K562 (cell line): ENCODE measurements around the gene ERGIC3. TPM values are rescaled to one million over a fixed set of nuclear protein-coding genes. Genes with fewer than 3 reads are reported as not detected.

Experiments used
- ATAC-seq: fragments of 200-7000 bp; cut with Tn5 transposase; 3 replicates; pipeline ENCODE4 v1.9.1; 2020; ENCODE audit warnings: moderate library complexity
- BruUV-seq: library from RNA; stranded (reverse); fragments of 400-500 nt; replicated peaks from 2 replicates; lab custom pipeline; 2021; lab: Mats Ljungman, UMichigan
- CTCF ChIA-PET: fragments of 300-600 bp; formaldehyde crosslinking; extraction: SDS; loops from one replicate; lab custom pipeline; 2021; ENCODE audit warnings: low intra/inter-chr PET ratio; lab: Yijun Ruan, JAX
- POLR2A ChIA-PET: fragments of 300-600, 350-650 bp; sonication (Branson Sonifier 250); formaldehyde crosslinking; extraction: SDS; loops from one replicate; lab custom pipeline; 2021; ENCODE audit warnings: antibody characterized with exemption, inconsistent platforms; lab: Yijun Ruan, JAX
- DNase-seq, 4 experiments: peaks; one replicate each; pipeline versions ENCODE4 v3.0.0 to v3.0.0-alpha.2; 2011 to 2018; ENCODE audit warnings: low spot score in 3 of 4, mixed read lengths in 3 of 4; ENCODE audit errors: extremely low read depth in 1 of 4
- FAIRE-seq: peaks from 2 replicates; lab custom pipeline; 2011; peaks lifted over from hg19 to GRCh38; lab: Jason Lieb, UNC
- H2AFZ ChIP-seq: 2 replicates; pipeline ENCODE4 v1.6.0; 2011; ENCODE audit warnings: low read depth, low read length, control low read depth, inconsistent platforms
- H3K27ac ChIP-seq: fragments of 200-600 bp; 3 replicates; pipeline ENCODE4 v1.8.0; 2011; ENCODE audit warnings: low read depth, mild to moderate bottlenecking, control low read depth, inconsistent platforms, low read length, moderate library complexity, mixed read lengths; ENCODE audit errors: extremely low read depth
- H3K27me3 ChIP-seq, 2 experiments: fragments of 300-600 bp in 1 of 2; 2 replicates in 1 of 2; 3 replicates in 1 of 2; pipeline versions ENCODE4 v1.6.0 to v1.8.0; 2011; ENCODE audit warnings: inconsistent platforms in 2 of 2, low read length in 2 of 2, mild to moderate bottlenecking in 1 of 2, mixed read lengths in 1 of 2, moderate library complexity in 1 of 2; ENCODE audit not compliant: control insufficient read depth in 2 of 2, insufficient read depth in 2 of 2
- H3K36me3 ChIP-seq: fragments of 300-600 bp; 3 replicates; pipeline ENCODE4 v1.8.0; 2011; ENCODE audit warnings: mild to moderate bottlenecking, low read length, inconsistent platforms; ENCODE audit not compliant: control insufficient read depth, insufficient read depth
- H3K4me1 ChIP-seq, 2 experiments: fragments of 200-600 bp in 1 of 2; replicated peaks in 1 of 2; 2 replicates in 1 of 2; 3 replicates in 1 of 2; pipeline versions ENCODE4 v1.5.1 to v1.8.0; 2011; ENCODE audit warnings: inconsistent platforms in 2 of 2, low read length in 2 of 2, mild to moderate bottlenecking in 1 of 2, mixed read lengths in 1 of 2, moderate library complexity in 1 of 2; ENCODE audit not compliant: control insufficient read depth in 2 of 2, insufficient read depth in 2 of 2
- H3K4me2 ChIP-seq: 2 replicates; pipeline ENCODE4 v1.6.1; 2011; ENCODE audit warnings: low read length, control low read depth, inconsistent platforms, mixed read lengths; ENCODE audit not compliant: insufficient read depth
- H3K4me3 ChIP-seq: fragments of 200-600 bp; sonication (generic), shearing (Covaris generic); 2 replicates; pipeline ENCODE4 v1.5.1; 2016; ENCODE audit warnings: control low read depth, inconsistent platforms
- H3K79me2 ChIP-seq: fragments of 200-600 bp; 3 replicates; pipeline ENCODE4 v1.8.0; 2011; ENCODE audit warnings: low read length, inconsistent platforms; ENCODE audit not compliant: control insufficient read depth, insufficient read depth
- H3K9ac ChIP-seq, 2 experiments: 2 replicates each; pipeline versions ENCODE4 v1.6.0 to v1.6.1; 2011; ENCODE audit warnings: low read depth in 2 of 2, low read length in 2 of 2, control low read depth in 1 of 2, inconsistent platforms in 1 of 2, mild to moderate bottlenecking in 1 of 2, mixed read lengths in 1 of 2; ENCODE audit not compliant: insufficient read depth in 1 of 2
- H3K9me1 ChIP-seq: one replicate; pipeline ENCODE4 v1.6.0; 2011; ENCODE audit warnings: inconsistent platforms, mild to moderate bottlenecking, low read length, moderate library complexity; ENCODE audit not compliant: control insufficient read depth, insufficient read depth
- H3K9me3 ChIP-seq: replicated peaks from 2 replicates; pipeline ENCODE4 v1.5.1; 2011; ENCODE audit warnings: low read depth, low read length, inconsistent platforms; ENCODE audit not compliant: control insufficient read depth, insufficient read depth
- H4K20me1 ChIP-seq: replicated peaks from 2 replicates; pipeline ENCODE4 v1.6.1; 2011; ENCODE audit warnings: low read length, inconsistent platforms, mixed read lengths; ENCODE audit not compliant: control insufficient read depth, insufficient read depth
- ATF7 ChIP-seq: fragments of 450-650 bp; IDR thresholded peaks from 2 replicates; pipeline ENCODE4 v1.7.1; 2014; ENCODE audit warnings: mild to moderate bottlenecking, moderate library complexity
- CSDE1 ChIP-seq, 2 experiments: fragments of 450-650 bp; IDR thresholded peaks; 2 replicates each; pipeline ENCODE4 v1.6.1; 2016; ENCODE audit warnings: mild to moderate bottlenecking in 1 of 2
- NEUROD1 ChIP-seq: fragments of 150-350 bp; IDR thresholded peaks from 2 replicates; pipeline ENCODE4 v1.6.1; 2014; ENCODE audit warnings: borderline replicate concordance, low read length, low read depth; ENCODE audit not compliant: partially characterized antibody
- NFIC ChIP-seq: fragments of 450-650 bp; IDR thresholded peaks from 2 replicates; pipeline ENCODE4 v1.6.1; 2017; ENCODE audit warnings: mild to moderate bottlenecking, inconsistent platforms
- PHF8 ChIP-seq: fragments of 200-600 bp; sonication (generic); IDR thresholded peaks from 2 replicates; pipeline ENCODE4 v1.6.1; 2012; ENCODE audit warnings: mixed run types, mild to moderate bottlenecking, inconsistent platforms, low read length, moderate library complexity, borderline replicate concordance
- PYGO2 ChIP-seq: fragments of 450-650 bp; IDR thresholded peaks from 2 replicates; pipeline ENCODE4 v1.6.1; 2016; ENCODE audit warnings: mild to moderate bottlenecking, missing genetic modification characterization, moderate library complexity, missing compliant biosample characterization
- RBM14 ChIP-seq: fragments of 200-400 bp; formaldehyde crosslinking; IDR thresholded peaks from 2 replicates; pipeline ENCODE4 v1.6.1; 2018; ENCODE audit warnings: low read depth, mild to moderate bottlenecking, low read length, moderate library complexity, borderline replicate concordance; ENCODE audit not compliant: insufficient read depth
- SAFB2 ChIP-seq: fragments of 200-400 bp; formaldehyde crosslinking; IDR thresholded peaks from 2 replicates; pipeline ENCODE4 v1.6.1; 2018; ENCODE audit warnings: borderline replicate concordance, low read length, low read depth, moderate library complexity; ENCODE audit not compliant: severe bottlenecking
- SETDB1 ChIP-seq: IDR thresholded peaks from one replicate; pipeline ENCODE4 v1.6.1; 2012; ENCODE audit warnings: low read length, control low read depth, inconsistent platforms
- SMAD4 ChIP-seq: fragments of 250-450 bp; sonication (Bioruptor Pico); conservative IDR thresholded peaks from 2 replicates; pipeline ENCODE4 v1.8.0; 2021; ENCODE audit warnings: inconsistent platforms, mild to moderate bottlenecking, moderate library complexity
- ZBTB26 ChIP-seq: fragments of 450-650 bp; formaldehyde crosslinking; IDR thresholded peaks from 2 replicates; pipeline ENCODE4 v1.4.0; 2022; ENCODE audit warnings: missing genetic modification characterization
- ZNF133 ChIP-seq: fragments of 250-450 bp; sonication (Bioruptor Pico); IDR thresholded peaks from 2 replicates; pipeline ENCODE4 v1.4.0; 2020; ENCODE audit warnings: mild to moderate bottlenecking
- ZNF384 ChIP-seq: IDR thresholded peaks from 2 replicates; pipeline ENCODE4 v1.6.1; 2012; ENCODE audit warnings: low read depth, low read length, improper control_type of control experiment
- ZNF589 ChIP-seq: fragments of 200-800 bp; sonication (Bioruptor generic); IDR thresholded peaks from 2 replicates; pipeline ENCODE4 v1.6.1; 2016; ENCODE audit warnings: low read depth, missing genetic modification characterization, missing compliant biosample characterization
- WGBS: fragments of 100-300 bp; shearing (Covaris generic); methylation state at CpG from one replicate; pipeline ENCODE4 v1.1.6; 2016; ENCODE audit warnings: low coverage, mixed read lengths; ENCODE audit not compliant: insufficient coverage; ENCODE audit errors: missing lambda C conversion rate; 5-methylcytosine and 5-hydroxymethylcytosine counted together
- in situ Hi-C: fragments of 300-500 bp; cut with MboI; formaldehyde crosslinking; loops from 4 replicates; pipeline ENCODE4 v1.15.0; 2018; ENCODE audit warnings: inconsistent platforms, mixed read lengths
- intact Hi-C: fragments of 100-400 bp; cut with micrococcal nuclease; formaldehyde crosslinking; loops from 2 replicates; pipeline ENCODE4 v1.14.2; 2022
- polyA plus RNA-seq, 8 experiments: library from polyadenylated mRNA; depleted of rRNA in 4 of 8; stranded (reverse) in 5 of 8; unstranded in 3 of 8; fragments of >200 nt; fragmentation: Nextera tagmentation in 2 of 8; fragmentation: Illumina TruSeq in 1 of 8; extraction: Ambion mirVana in 2 of 8; extraction: Trizol in 1 of 8; gene quantifications; 2 replicates each; pipeline versions ENCODE4 v1.2.1 to v1.2.3, GENCODE V29; 2011 to 2014; ENCODE audit warnings: inconsistent platforms in 1 of 8, missing spikeins in 1 of 8
- total RNA-seq, 7 experiments: library from RNA; depleted of rRNA in 6 of 7; stranded (reverse); fragments of >200 nt in 6 of 7; fragmentation: Illumina TruSeq in 2 of 7; extraction: Trizol in 2 of 7; gene quantifications; 2 replicates each; pipeline versions ENCODE4 v1.2.1 to v1.2.3, GENCODE V29; 2011 to 2021; ENCODE audit warnings: low replicate concordance in 1 of 7
- TF ChIP-seq, protein P1 (sequence below): fragments of 450-650 bp; conservative IDR thresholded peaks from 2 replicates; pipeline ENCODE4 v1.6.1; 2016; ENCODE audit warnings: missing genetic modification characterization, low read depth, mild to moderate bottlenecking, missing compliant biosample characterization, moderate library complexity

Gene ERGIC3
- total and polyA plus RNA-seq, 9 of the 15 experiments (the other 6 are each of a cell fraction or from before 2014, with no cell fraction given), result 121 to 278 (median 184) TPM

DNA sequence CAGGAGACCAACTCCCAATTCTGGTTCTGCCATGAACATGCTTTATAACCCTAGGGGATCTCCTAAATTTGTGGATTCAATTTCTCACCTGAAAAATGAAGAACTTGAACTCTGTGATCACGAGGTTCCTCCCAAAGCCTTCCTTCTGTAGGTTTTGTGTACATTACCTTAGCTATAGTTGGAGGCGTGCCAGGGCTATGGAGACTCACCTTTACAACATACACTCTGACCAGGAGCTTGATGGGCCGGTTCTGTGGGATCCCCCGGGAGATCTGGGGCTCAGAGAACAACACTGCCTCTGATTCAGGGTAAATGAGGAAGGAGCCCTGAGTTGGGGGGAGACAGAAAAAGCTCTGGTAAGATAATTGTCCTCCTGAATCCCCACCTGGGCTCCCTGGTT, 34.1 kb downstream of the ERGIC3 start:
- no peak overlapping the region for H3K4me2 ChIP-seq
- H3K27ac ChIP-seq, result no peak overlapping the region
- in situ Hi-C loops (no loop called here), intact Hi-C loops (no loop called here)
- no peaks in the 10 kb centered on the region for H3K9me1 ChIP-seq
- no peaks in the 10 kb centered on the region; a peak in 1 of 5 replicates for H3K27me3 ChIP-seq
- H3K9me3 ChIP-seq, result no peaks in the 10 kb centered on the region
- H4K20me1 ChIP-seq, result no peaks in the 10 kb centered on the region
- no peak overlapping the region for H3K4me3 ChIP-seq
- H3K36me3 ChIP-seq, result no peaks in the 10 kb centered on the region
- no peak overlapping the region for H3K9ac ChIP-seq
- no peak overlapping the region for H2AFZ ChIP-seq
- ChIA-PET CTCF (no interaction called here), POLR2A (interaction anchor here (1.0 kb wide), 1 partner anchor 17 kb away, joined by 5 read pairs; no protein-coding TSS in a partner anchor)
- FAIRE-seq (no peak), DNase-seq (no peak), ATAC-seq (no peak)
- H3K79me2 ChIP-seq, result no peaks in the 10 kb centered on the region
- no peaks in the 10 kb centered on the region for H3K4me1 ChIP-seq
- BruUV-seq, result no TSS peak
- TF ChIP-seq ZBTB26 (CRISPR knock-in tag) (no peak), NFIC (0 out of 2 replicates have a peak, but pooled peaks have one; percentile 13)
- 2% methylated on average over 4 of the region's 4 CpGs for WGBS

- Histone ChIP-seq H3K9ac (peak overlapping the region in 1 of 2 experiments; percentile 69; a peak in 1 of 4 replicates), H3K9me1 (no peaks in the 10 kb centered on the region), H4K20me1 (no peaks in the 10 kb centered on the region), H3K9me3 (no peaks in the 10 kb centered on the region), H3K4me3 (no peak overlapping the region), H3K4me2 (no peak overlapping the region), H2AFZ (no peak overlapping the region), H3K27me3 (no peaks in the 10 kb centered on the region; a peak in 1 of 5 replicates), H3K36me3 (no peaks in the 10 kb centered on the region), H3K79me2 (no peaks in the 10 kb centered on the region), H3K27ac (no peak overlapping the region), H3K4me1 (no peaks in the 10 kb centered on the region)
- peak; percentile 43; the same call in 1 of the 3 replicates for ATAC-seq
- POLR2A ChIA-PET, result interaction anchor here (0.6 kb wide), 1 partner anchor 331 kb away, joined by 3 read pairs; no protein-coding TSS in a partner anchor
- BruUV-seq, result no TSS peak
- intact Hi-C loops, result no loop called here
- in situ Hi-C loops, result no loop called here
- no peak for DNase-seq
- CTCF ChIA-PET, result no interaction called here
- no peak for FAIRE-seq
- WGBS, result 2% methylated on average over 3 of the region's 3 CpGs
- TF ChIP-seq CSDE1 (IDR thresholded peaks at IDR 0.05) (no peak), SMAD4 (CRISPR knock-in tag) (no peak), ATF7 (no peak), SAFB2 (no peak), ZNF589 (no peak), SETDB1 (no peak), RBM14 (no peak), NEUROD1 (no peak), ZNF384 (no peak), PYGO2 (tag) (no peak), PHF8 (no peak), ZNF133 (CRISPR knock-in tag) (no peak)
- TF ChIP-seq, protein P1, sequence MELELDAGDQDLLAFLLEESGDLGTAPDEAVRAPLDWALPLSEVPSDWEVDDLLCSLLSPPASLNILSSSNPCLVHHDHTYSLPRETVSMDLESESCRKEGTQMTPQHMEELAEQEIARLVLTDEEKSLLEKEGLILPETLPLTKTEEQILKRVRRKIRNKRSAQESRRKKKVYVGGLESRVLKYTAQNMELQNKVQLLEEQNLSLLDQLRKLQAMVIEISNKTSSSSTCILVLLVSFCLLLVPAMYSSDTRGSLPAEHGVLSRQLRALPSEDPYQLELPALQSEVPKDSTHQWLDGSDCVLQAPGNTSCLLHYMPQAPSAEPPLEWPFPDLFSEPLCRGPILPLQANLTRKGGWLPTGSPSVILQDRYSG (tag), result no peak
These were observed 34.9 kb downstream of the ERGIC3 start for GRCh38 chr20:35576816-35577215.
